Omental fat pad (tissue), 4 donors: Measurements from ENCODE around the gene ASTN2. TPM values are rescaled to one million over a fixed set of nuclear protein-coding genes. Genes with fewer than 3 reads are reported as not detected.
A peak's percentile ranks its signal among the peaks of the same experiment; 100 is the strongest.

Source experiments
- ATAC-seq: fragments of 150-250 bp; one replicate; pipeline ENCODE4 v1.9.1; 2016; ENCODE audit warnings: mild to moderate bottlenecking, moderate library complexity; ENCODE audit not compliant: low FRiP score
- DNase-seq: peaks from one replicate; pipeline ENCODE4 v3.0.0-alpha.2; 2019; ENCODE audit warnings: low spot score
- total RNA-seq, 4 donors: library from RNA; depleted of rRNA; stranded (reverse); fragments of >200 nt; gene quantifications; one replicate each; pipeline ENCODE4 v1.1.0, GENCODE V29; 2016
- TF ChIP-seq, protein P1 (sequence below), 3 donors: fragments of 450-650 bp; IDR thresholded peaks; one replicate each; pipeline ENCODE4 v1.5.1; 2016 to 2017; ENCODE audit warnings: antibody characterized with exemption in 3 of 3, mild to moderate bottlenecking in 3 of 3, moderate library complexity in 2 of 3

The ASTN2 gene
- total RNA-seq, 4 donors from 2014 or later = 1.1 to 8.4 (median 3.6) TPM

GRCh38 chr9:116409638-116410037, 1005.2 kb downstream of the ASTN2 start:
- TF ChIP-seq, protein P1, sequence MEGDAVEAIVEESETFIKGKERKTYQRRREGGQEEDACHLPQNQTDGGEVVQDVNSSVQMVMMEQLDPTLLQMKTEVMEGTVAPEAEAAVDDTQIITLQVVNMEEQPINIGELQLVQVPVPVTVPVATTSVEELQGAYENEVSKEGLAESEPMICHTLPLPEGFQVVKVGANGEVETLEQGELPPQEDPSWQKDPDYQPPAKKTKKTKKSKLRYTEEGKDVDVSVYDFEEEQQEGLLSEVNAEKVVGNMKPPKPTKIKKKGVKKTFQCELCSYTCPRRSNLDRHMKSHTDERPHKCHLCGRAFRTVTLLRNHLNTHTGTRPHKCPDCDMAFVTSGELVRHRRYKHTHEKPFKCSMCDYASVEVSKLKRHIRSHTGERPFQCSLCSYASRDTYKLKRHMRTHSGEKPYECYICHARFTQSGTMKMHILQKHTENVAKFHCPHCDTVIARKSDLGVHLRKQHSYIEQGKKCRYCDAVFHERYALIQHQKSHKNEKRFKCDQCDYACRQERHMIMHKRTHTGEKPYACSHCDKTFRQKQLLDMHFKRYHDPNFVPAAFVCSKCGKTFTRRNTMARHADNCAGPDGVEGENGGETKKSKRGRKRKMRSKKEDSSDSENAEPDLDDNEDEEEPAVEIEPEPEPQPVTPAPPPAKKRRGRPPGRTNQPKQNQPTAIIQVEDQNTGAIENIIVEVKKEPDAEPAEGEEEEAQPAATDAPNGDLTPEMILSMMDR (IDR thresholded peaks at IDR 0.05) = no peak
- no peak for DNase-seq
- ATAC-seq = no peak

GRCh38 chr9:116409129-116409528, 1005.7 kb downstream of the ASTN2 start:
- DNase-seq (no peak), ATAC-seq (no peak)
- TF ChIP-seq, protein P1 (IDR thresholded peaks at IDR 0.05) = no peak

GRCh38 chr9:116406469-116406868, 1008.4 kb downstream of the ASTN2 start:
- no peak for ATAC-seq
- TF ChIP-seq, protein P1 (IDR thresholded peaks at IDR 0.05) = no peak
- DNase-seq = no peak

DNA sequence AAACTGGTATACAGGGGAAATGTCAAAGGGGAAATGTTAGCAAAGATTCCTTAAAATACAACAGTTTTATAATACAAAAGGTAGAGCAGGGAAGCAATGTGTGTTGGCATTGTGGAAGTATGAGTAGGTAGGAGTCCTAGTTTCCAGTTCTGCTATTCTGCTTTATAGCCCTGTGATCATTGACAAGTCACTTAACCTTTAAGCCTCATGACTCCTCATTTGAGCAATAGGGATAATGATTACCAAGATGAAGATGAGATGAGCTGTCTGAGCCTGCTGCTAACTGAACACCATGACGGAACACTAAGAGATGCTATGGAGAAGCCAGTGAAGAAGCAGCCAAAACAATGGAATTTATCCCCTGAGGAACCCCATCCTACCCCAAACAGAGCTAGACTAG, 1009.5 kb downstream of the ASTN2 start:
- no peak for ATAC-seq
- TF ChIP-seq, protein P1 (IDR thresholded peaks at IDR 0.05) = no peak
- DNase-seq = no peak

GRCh38 chr9:116404228-116404627, 1010.6 kb downstream of the ASTN2 start:
- ATAC-seq = no peak

GRCh38 chr9:116403171-116403570, 1011.7 kb downstream of the ASTN2 start:
- DNase-seq (no peak), ATAC-seq (peak; percentile 29)
- TF ChIP-seq, protein P1 (IDR thresholded peaks at IDR 0.05) = no peak

More at GRCh38 chr9:116404228-116404627, 1010.6 kb downstream of the ASTN2 start:
- TF ChIP-seq, protein P1 (IDR thresholded peaks at IDR 0.05) = no peak
- no peak for DNase-seq

GRCh38 chr9:116395699-116396037, 1019.2 kb downstream of the ASTN2 start:
- DNase-seq (no peak), ATAC-seq (no peak)
- TF ChIP-seq, protein P1 (IDR thresholded peaks at IDR 0.05) = no peak
